ENCODE results near the gene TMEM52.
A peak's percentile ranks its signal among the peaks of the same experiment; 100 is the strongest.
"Not testable (repeated sequence)": the region's sequence is repeated elsewhere in the genome, so short reads cannot be mapped to it uniquely, and the experiment has no call there.

Gene TMEM52

DNA sequence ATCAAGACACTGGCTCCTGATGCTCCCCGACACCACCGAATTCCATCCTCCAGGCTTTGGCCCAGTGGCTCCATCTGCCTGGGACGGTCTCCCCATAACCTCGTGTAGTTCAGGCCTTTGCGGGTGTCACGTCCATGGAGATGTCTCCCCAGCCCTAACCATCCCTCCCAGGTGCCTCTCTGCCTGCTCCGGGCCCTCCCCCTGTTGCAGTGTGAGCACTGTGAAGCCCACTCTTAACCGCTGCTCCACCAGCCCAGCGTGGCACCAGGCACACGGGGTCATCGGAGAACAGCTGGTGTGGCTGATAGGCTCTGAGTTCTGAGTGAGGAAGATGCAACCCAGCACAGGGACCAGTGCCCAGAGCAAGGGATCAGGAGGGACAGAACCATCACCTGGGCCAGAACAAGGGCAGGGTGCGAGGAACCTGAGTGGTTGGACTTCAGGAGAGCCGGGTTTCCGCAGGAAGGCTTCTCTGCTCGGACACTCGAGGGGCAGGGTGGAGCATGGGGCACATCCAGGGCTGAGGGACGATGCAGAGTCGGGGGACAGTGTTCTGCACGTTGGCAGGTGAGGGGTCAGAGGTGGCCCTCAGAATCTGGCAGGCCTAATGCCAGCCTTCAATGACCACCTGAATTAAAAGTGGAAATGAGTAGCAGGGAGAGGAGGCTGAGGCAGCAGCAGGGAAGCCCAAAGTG is 25.6 kb downstream of the TMEM52 start:
- no peak for DNase-seq

DNA sequence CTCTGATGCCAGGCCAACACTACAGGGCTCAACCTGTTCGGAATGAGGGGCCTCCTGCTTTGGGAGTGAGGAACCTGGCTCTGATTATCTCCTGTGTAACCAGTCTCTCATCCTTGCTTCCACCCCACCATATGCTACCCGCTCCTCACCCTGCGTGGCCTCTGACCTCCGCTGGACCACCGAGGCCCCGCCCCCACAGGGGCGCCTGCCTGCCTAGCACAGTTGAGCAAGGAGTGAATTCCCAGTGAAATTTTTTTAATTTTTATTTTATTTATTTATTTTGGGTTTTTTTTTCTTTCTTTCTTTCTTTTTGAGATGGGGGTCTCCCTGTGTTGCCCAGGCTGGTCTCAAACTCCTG is 26.3 kb downstream of the TMEM52 start:
- DNase-seq = no peak

DNA sequence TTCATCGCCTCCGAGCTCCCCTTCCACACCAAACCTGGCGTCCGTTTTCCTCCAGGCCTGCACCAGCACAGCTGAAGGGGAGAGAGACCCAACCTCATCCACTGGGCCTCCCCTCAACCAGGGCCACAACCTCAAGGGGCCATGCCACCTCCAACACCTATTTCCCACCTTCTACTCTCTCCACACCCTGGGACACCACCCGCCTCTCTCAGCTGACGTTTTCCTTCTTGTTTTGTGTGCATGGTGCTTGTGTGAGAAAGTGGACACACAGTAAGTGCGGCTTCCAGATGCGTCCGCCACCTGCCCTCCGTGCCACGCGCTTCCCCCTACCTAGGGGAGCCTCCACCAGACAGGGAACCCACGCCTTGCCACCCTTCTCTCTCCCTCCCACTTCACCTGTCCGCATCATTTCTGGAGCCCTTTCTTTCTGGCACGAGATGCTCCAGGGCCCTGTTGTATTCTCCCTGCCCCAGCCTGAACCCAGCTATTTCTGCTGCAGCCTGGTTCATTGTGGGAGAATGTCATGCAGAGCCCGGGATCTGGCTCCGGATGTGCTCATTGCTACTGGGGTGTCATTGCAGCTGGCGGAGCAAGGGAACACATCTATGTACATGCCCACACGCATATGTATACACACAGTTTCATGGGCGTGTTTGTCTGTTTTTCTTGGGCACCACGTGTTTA is 26.9 kb downstream of the TMEM52 start:
- no peak for DNase-seq

DNA sequence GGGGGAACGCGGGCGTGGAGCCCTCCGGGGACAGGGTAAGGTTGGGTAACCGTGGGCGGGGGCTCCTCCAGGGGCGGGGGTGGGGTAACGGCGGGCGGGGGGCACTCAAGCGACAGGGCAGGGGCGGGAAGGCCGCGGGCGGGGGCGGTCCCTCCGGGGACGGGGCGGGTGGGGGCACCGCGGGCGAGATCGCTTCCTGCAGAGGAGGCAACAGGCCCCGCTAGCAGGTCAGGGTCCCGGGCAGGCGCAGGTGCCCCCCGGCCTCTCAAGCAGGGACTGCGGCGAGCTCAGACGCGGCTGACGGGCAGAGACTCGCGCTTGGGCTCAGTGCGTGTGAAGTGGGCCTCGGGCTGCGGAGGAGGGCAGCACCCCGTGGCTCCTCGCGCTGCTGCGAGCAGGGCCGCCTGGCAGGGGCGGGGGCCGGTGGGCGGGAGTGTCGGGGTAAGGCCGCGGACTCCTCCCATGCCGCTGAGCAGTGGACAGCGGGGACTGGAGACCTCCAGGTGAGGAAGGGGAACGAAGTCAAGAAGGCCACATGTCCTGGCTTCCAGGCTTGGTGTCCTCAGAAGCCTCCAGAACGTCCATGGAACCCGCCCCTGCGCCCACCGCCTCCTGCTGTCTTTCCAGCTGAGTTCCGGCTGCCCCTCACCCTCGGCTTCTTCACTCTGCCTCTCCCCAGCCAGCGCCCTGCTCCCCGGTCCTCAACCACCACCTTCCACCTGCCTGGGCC is 27.6 kb downstream of the TMEM52 start:
- DNase-seq = peak; percentile 46

DNA sequence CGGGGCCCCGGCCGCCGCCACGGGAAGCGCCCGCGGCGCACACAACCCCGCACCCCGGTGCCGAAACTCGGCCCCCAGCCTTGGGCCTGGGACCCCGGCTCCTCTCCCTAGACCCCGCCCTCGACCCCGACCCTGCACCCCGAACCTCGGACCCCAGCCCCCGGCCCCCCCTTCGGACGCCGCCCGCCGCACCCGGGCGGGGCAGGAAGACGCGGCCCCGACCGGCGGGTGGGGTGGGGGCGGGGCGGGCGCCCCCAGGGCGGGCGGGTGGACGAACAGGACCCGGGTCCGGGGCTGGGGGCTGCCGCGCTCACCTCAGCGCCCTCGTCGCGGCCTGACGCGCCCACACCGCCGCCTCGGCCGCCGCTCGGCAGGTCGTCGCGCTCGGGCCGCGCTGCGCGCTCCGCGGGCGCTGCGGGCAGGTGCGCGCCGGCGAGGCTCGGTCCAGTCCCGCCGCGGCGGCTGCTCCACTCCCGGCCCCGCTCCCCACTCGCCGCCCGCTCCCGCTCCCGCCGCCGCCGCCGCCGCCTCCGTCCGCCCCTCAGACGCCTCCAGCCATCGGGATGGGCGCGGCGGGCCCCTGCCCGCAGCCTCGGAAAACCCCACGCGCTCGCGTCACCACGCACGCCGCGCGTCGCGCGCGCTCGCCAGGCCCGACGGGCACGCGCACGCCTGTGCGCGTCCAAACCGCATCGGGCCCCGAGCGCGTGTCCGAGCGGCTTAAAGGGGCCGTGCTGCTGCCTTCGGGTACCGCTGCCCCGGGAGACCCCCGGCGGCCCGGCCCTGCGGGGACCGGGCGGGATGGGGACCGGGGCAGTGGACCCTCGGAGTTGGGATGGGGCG is 28.4 kb downstream of the TMEM52 start, which contains the start of gene GNB1:
Gene GNB1, minus strand, starts transcription at position 582 of the 843 bp plus-strand sequence. CDS start 65,634 bp downstream, outside the sequence.
- DNase-seq = peak; percentile 85

DNA sequence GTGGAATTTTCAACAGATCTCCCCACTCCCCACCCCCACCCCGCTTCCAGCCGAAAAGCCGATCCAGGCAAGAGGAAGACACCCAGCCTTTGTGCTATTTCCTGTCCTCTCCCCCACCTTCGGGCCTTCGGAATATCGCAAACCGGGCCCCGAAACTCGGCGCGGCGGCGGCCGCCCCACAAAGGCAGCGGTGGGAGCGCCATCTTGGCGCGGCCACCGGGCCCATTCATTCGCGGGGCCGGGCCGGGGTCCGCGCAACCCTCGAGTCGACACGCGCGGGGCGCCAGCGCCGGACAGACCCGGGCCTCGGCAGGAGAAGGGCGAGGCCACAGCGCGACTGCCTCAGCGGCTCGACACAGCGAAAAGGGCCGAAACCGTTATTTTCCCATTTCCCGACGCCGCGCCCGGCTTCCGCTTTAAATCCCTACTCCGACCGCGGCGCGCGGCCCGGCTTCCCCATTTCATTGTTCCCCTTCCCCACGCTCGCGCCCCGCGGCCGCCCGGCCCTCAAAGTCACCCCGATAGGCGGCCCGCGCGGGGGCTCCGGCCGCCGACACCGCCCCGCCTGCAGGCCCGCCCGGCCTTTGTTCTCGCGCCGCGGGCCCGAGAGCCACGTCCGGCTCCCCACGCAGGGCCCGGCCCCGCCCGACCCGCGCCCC is 29.1 kb downstream of the TMEM52 start:
- DNase-seq = peak; percentile 53

DNA sequence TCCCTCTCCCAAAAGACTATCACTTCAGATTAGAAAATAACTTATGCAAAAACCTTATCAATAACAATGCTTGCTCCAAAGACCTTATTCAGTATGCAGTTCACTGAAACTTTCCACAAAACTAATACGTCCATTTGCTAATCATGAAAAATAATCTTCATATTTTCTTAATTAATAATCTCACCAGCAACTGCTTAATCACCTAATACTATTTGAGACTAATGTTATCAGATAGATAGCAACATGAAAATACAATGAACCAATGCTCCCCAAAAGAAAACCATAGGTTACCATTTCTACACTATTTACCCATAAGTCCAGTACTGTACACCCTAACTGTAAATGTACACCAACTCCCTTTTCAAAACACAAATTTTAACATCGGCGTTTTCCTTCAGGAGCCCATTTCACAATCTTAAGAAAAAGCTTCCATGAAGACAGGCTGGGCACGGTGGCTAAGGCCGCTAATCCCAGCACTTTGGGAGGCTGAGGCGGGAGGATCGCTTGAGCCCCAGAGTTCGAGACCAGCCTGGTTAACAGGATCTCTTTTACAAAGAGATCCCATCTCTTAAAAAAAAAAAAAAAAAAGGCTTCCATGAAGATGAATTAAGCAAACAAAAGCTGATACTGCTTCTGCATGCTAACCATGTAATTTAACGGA is 29.9 kb downstream of the TMEM52 start:
- DNase-seq = peak; percentile 9

DNA sequence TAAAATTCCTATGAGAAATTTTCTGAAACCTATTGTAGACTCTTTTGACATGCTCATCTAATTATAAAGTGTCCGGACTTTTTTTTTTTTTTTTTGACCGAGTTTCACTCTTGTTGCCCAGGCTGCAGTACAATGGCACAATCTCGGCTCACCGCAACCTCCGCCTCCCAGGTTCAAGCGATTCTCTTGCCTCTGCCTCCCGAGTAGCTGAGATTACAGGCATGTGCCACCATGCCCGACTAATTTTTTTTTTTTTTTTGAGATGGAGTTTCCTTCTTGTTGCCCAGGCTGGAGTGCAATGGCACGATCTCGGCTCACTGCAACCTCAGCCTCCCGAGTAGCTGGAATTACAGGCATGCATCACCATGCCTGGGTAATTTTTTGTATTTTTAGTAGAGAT is 35.2 kb downstream of the TMEM52 start:
- DNase-seq = not testable (repeated sequence)

DNA sequence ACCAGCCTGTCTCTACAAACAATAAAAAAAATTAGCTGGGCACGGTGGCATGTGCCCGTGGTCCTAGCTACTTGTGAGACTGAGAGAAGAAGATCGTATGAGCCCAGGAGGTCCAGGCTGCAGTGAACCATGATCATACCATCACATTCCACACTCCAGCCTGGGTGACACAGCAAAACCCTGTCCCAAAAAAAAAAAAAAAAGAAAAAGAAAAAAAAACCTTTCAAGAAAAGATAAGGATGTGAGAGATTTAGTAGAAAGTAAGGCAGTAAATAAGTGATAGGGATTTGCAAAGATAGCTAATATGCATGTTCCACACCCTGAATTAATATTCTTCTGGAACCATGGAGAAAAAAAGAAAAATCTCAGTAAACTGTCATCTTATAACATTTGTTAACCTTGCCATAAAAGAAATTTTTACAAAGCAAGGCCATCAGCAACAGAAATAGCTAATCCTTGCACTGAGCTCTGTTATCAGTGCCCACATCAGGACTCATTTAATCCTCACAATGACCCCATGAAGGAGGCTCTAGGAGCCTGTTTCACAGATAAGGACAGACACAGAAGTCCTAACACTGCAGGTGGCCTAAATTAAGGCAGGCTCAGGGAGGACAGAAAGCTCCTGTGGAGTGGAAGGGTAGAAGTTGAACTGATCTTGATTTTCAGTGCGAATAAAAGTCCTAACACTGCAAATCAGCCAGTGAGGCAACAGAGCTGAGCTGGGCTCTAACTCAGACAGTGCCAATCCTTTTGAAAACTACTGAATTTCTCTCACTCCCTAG is 35.8 kb downstream of the TMEM52 start:
- DNase-seq = no peak

DNA sequence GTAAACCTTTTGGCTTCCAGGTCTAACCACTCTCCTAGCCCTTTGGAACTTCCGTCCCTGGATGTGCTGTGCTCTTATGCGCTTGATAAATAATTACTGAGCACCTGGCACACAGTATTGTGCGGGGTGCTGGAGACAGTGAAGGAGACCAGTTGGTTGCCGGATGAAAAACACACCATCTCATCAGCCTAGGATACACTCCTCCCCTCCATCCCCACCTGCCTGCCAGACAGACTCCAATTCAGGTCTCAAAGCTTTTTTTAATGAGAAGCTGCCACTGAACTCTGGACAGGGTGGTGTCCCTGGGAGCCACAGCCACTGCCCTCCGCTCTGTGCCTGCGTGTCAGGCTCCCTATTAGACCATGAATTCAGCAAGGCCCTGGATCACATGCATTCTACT is 37.4 kb downstream of the TMEM52 start:
- no peak for DNase-seq

DNA sequence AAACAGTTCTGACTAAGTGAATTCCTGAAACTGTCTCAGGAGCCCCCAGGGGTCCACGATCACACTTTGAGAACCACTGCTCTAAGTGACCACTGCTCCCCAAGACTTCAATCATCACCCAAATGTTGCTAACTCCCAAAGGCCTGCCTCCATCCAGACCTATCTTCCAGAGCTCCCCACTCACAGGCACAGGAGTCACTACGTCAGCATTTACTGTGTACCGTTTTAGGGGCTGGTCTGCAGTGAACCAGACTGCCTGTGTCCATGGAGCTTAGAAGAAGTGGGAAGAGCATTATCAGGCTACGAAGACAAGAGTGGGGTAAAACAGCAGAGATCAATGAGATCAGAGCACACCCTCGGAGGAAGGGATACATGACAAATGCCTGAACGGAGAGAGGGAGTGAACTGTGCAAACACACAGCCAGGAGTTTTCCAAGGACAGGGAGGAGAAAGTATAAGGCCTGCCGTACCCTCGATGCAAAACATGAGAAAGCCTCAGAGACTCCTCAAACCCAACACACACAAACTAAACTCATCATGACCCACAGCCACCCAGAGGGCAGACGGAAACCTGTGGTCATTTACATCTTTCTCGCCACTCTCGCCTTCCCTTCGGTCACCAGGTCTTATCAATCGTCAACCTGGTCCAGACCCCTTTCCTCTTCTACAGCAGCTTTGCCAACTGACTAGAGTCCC is 38.3 kb downstream of the TMEM52 start:
- DNase-seq = no peak

DNA sequence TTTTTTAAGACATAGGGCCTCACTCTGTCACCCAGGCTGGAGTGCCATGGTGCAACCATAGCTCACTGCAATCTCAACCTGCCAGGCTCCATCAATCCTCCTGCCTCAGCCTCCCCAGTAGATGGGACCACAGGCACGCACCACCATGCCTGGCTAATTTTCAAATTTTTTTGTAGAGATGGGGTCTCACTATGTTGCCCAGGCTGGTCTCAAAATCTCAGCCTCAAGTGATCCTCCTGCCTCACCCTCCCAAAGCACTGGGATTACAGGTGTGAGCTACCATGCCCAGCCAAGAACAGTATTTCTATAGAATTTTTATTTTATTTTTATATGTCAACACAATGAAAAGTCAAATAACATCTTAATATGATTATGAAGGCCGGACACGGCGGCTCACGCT is 39.1 kb downstream of the TMEM52 start:
- DNase-seq = no peak

DNA sequence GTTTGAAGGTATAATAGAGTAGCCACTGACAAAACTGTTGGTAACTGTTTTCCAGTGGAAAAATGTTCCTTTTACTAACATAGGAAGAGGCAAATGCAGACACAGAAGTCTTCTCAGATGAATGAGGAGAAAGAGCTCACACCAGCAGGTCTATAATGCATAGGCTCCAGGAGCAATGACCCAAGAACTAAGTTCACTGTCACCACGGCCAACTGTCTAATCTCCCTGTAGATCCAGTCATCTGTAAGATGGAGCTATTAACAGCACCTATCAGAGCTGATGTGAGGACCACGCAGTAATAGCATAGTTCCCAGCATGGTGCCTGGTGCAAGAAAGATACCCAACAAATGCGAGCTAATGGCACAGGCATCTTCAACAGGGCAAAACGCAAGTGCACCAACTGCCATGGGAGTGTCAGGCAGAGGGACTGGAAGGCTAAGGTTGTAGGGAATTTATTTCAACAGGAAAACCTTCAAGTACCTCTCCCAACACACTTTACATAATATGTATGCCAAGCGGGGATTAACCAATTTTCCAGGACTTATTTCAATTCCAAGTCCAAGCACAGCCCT is 41.1 kb downstream of the TMEM52 start:
- DNase-seq = no peak

DNA sequence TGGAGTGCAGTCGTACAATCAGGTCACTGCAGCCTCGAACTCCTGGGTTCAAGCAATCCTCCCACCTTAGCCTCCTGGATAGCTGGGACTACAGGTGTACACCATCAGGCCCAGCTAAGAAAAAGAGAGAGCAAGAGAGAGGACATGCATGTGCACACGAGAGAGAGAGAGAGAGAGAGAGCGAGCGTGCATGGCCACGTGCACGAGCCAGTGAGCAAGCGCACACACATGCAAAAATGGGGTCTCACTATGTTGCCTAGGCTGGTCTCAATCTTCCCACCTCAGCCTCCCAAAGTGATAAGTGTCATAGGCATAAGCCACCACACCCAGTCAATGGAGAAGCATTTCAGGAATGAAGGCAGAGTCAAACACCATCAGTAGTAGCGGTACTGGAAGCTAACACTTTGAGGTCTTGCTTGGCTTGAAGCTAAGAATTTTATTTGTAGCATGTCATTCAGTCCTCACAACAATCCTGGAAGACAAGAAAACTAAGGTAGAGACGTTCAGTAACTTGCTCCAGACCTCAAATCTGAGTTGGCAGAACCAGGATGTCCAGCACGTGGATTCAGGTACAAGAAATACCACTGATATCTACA is 42.6 kb downstream of the TMEM52 start:
- no peak for DNase-seq

DNA sequence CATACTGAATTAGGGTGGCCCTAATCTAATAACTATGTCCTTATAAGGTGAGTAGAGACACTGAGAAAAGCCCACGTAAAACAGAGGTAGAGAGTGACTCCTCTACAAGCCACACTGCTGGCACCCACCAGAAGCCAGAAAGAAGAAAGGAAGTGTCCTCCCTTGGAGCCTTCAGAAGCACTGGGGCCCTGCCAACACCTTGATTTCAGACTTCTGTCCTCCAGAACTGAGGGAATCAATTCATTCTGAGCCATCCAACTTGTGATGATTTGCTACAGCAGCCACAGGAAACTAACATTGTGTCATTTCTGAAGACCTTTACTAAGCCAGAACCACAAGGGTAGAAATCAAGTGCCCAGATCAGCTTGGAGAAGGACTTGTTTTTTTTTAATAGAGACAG is 43.1 kb downstream of the TMEM52 start:
- DNase-seq = no peak

DNA sequence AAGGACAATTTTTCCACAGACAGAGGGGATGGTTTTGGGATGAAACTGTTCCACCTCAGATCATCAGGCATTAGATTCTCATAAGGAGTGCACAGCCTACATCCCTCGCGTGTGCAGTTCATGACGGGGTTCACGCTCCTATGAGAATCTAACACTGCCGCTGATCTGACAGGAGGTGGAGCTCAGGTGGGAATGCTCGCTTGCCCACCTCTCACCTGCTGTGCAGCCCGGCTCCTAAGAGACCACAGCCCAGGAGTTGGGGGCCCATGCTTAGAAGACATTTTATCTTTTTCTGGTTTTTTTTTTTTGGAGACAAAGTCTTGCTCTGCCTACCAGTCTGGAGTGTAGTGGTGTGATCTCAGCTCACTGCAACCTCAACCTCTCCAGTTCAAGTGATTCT is 44.2 kb downstream of the TMEM52 start:
- no peak for DNase-seq

DNA sequence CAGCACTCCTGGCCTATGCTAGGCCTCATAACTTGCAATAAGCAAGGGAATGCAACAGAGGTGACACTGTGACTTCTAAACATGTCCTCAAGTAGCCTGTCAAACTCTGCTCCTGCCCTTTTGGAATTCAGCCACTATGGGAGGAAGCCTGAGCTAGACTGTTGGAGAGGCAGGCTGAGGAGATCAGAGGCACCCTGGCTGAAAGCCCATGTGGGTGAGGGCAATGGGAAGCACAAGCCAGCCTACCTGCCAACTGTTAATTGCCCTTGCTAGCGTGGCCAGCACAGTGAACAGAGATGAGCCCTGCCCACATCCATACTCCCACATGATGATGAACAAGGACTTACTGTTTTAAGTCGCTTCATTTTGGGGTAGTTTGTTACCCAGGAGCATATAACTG is 45.9 kb downstream of the TMEM52 start:
- no peak for DNase-seq

DNA sequence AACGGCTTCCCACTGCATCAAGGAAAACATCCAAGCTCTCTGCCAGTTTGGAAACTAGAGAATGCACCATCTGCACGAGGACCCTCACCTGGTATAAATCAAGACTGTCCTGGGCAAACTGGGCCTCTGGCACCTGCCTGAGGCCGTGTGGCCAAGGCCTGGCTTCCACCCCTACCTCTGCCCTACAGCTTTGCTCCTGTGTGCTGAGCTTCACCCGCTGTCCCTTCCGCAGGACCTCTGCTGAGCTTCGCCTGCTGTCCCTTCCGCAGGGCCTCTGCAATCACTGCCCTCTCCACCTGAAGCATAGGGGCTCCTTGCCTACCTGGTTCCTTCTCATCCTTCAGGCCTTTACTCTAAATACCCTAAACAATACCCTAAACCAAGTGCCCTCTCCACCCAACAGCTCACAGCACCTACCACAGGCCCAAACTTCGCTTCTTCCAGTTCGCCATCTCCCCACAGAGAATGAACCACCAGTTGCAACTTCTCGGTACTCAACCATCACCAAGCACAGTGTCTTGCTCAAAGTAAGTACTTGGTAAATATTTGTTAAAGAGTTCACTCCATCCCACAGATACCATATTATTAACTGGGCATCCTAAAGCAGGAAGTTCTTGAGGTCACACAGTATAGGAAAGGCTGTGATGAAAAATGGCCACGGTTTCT is 46.6 kb downstream of the TMEM52 start:
- no peak for DNase-seq

DNA sequence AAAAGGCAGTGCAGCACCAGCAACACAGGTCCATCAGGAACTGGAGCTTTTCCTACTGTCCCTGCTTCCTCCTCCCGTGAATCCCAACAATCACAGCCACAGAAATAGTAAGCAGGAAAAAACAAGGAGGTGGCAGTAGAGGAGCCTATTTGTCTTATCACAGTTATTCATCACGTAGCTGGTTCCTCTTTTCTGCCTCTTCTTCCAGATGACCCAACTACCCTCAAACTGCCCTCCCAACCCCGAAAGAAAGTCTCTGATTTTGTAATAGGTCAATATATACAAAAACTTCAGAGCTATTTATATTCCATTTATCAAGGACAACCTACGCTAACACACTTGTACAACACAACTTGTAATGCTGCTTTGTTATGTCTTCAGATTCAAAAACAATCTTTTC is 49.6 kb downstream of the TMEM52 start:
- no peak for DNase-seq
